AG04450 (cell line): ENCODE data around the gene COL5A3. TPM values are rescaled to one million over a fixed set of nuclear protein-coding genes. Genes with fewer than 3 reads are reported as not detected.

ENCODE experiments used
- CTCF ChIA-PET: fragments of 300-600, 350-600 bp; formaldehyde crosslinking; extraction: SDS; loops from one replicate; lab custom pipeline; 2022; ENCODE audit warnings: antibody characterized with exemption, inconsistent platforms; lab: Charles Lee
- POLR2A ChIA-PET: fragments of 350-600 bp; formaldehyde crosslinking; extraction: SDS; loops from one replicate; lab custom pipeline; 2021; ENCODE audit warnings: antibody characterized with exemption, inconsistent platforms; lab: Yijun Ruan, JAX
- DNase-seq: peaks from one replicate; pipeline ENCODE4 v3.0.0-alpha.2; 2011; ENCODE audit warnings: low read depth, low spot score
- H3K27ac ChIP-seq: one replicate; pipeline ENCODE4 v1.5.1; 2012; ENCODE audit warnings: low read depth, low read length, control low read depth
- H3K27me3 ChIP-seq: one replicate; pipeline ENCODE4 v1.6.0; 2012; ENCODE audit warnings: low read length; ENCODE audit not compliant: control insufficient read depth, insufficient read depth
- H3K4me3 ChIP-seq: 2 replicates; pipeline ENCODE4 v1.5.1; 2011; ENCODE audit warnings: mild to moderate bottlenecking, low read depth, low read length, control low read depth
- H3K9me3 ChIP-seq: 2 replicates; pipeline ENCODE4 v1.5.1; 2012; ENCODE audit warnings: low read length; ENCODE audit not compliant: control insufficient read depth, insufficient read depth
- CTCF ChIP-seq: IDR thresholded peaks from 2 replicates; pipeline ENCODE4 v1.5.1; 2011; ENCODE audit warnings: low read depth, low read length, control low read depth, inconsistent platforms
- polyA plus RNA-seq: library from polyadenylated mRNA; depleted of rRNA; stranded (reverse); fragments of >200 nt; gene quantifications from 2 replicates; pipeline ENCODE4 v1.2.3, GENCODE V29; 2011; rRNA removed
- small RNA-seq: library from RNA; depleted of rRNA; stranded (forward); fragments of <200 nt; gene quantifications from one replicate; pipeline ENCODE3, GENCODE V24; 2012; ENCODE audit warnings: low read depth; ENCODE audit not compliant: insufficient read length

Gene COL5A3
- polyA plus RNA-seq, 1 experiment: 1.6 TPM

GRCh38 chr19:9912551-9913236, 97.6 kb downstream of the COL5A3 start:
- Histone ChIP-seq H3K27ac (no peak overlapping the region), H3K9me3 (no peaks in the 10 kb centered on the region), H3K27me3 (peaks cover 20% of the 10 kb centered on the region), H3K4me3 (no peak overlapping the region)
- no peak for TF ChIP-seq CTCF
- CTCF ChIA-PET: interaction anchor here (0.9 kb wide), 1 partner anchor 19 kb away, joined by 3 read pairs; no protein-coding TSS in a partner anchor
- POLR2A ChIA-PET: interaction anchor here (0.6 kb wide), 1 partner anchor 87 kb away, joined by 8 read pairs; no protein-coding TSS in a partner anchor
- no peak for DNase-seq

GRCh38 chr19:9911524-9912185, 98.6 kb downstream of the COL5A3 start:
- no peaks in the 10 kb centered on the region for H3K9me3 ChIP-seq
- H3K4me3 ChIP-seq: no peak overlapping the region
- ChIA-PET POLR2A (no interaction called here), CTCF (no interaction called here)
- no peak for TF ChIP-seq CTCF
- peaks cover 20% of the 10 kb centered on the region for H3K27me3 ChIP-seq
- DNase-seq: no peak
- H3K27ac ChIP-seq: no peak overlapping the region

DNA sequence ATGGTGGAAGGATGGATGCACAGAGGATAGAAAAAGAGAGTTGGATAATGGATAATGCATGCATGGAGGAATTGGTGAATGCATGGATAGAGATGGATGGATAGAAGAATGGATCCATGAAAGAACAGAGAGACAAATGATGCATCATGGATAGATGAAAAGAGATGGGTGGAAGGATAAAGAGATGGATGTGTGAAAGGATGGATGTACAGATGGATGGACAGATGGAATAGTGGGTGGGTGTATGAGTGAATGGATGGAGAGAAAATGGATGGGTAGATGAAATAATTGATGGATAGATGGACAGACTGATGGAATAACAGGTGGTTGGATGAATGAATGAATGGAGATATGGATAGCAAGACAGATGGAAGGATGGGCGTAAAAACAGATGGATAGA, 99.7 kb downstream of the COL5A3 start:
- Histone ChIP-seq H3K4me3 (no peak overlapping the region), H3K27ac (no peak overlapping the region), H3K9me3 (no peaks in the 10 kb centered on the region), H3K27me3 (peaks cover 20% of the 10 kb centered on the region)
- ChIA-PET CTCF (interaction anchor here (0.5 to 1.2 kb wide), 2 partner anchors 45 to 90 kb away, joined by 3 to 4 read pairs; no protein-coding TSS in a partner anchor), POLR2A (no interaction called here)
- no peak for TF ChIP-seq CTCF
- DNase-seq: no peak

Small RNAs within 50 kb of the gene (small RNA-seq; reads per million reads assigned to genes)
- gene MIR5589: not detected

Other genes with a start within 250 kb of the COL5A3 start
- gene ZNF846, start 241.8 kb downstream of the COL5A3 start, polyA plus RNA-seq: 8.3 and 9.2 TPM in 2 replicates
- gene FBXL12, start 191.4 kb downstream of the COL5A3 start, polyA plus RNA-seq: 23.6 and 28.6 TPM in 2 replicates
- gene UBL5, start 182.6 kb downstream of the COL5A3 start, polyA plus RNA-seq: 591 and 734 TPM in 2 replicates
- 33.6 and 42.7 TPM in 2 replicates for gene PIN1, start 175.2 kb downstream of the COL5A3 start, polyA plus RNA-seq
- gene OLFM2, start 74.0 kb downstream of the COL5A3 start, polyA plus RNA-seq: 4.8 and 6.8 TPM in 2 replicates
- gene RDH8, start 3.0 kb upstream of the COL5A3 start, polyA plus RNA-seq: not detected in 2 replicates
- 25.0 and 25.9 TPM in 2 replicates for gene SHFL, start 75.8 kb upstream of the COL5A3 start, polyA plus RNA-seq
- 0.09 and 0.11 TPM in 2 replicates for gene ANGPTL6, start 92.2 kb upstream of the COL5A3 start, polyA plus RNA-seq
- gene PPAN, start 95.9 kb upstream of the COL5A3 start, polyA plus RNA-seq: 11.5 and 13.1 TPM in 2 replicates
- gene P2RY11, start 101.2 kb upstream of the COL5A3 start, polyA plus RNA-seq: 1.0 and 2.1 TPM in 2 replicates
- gene EIF3G, start 109.4 kb upstream of the COL5A3 start, polyA plus RNA-seq: 127 and 146 TPM in 2 replicates
- 54.5 and 60.7 TPM in 2 replicates for gene DNMT1, start 184.4 kb upstream of the COL5A3 start, polyA plus RNA-seq
- 19.7 and 25.1 TPM in 2 replicates for gene S1PR2, start 220.8 kb upstream of the COL5A3 start, polyA plus RNA-seq
- 28.5 and 41.4 TPM in 2 replicates for gene MRPL4, start 241.7 kb upstream of the COL5A3 start, polyA plus RNA-seq